Mesendoderm (in vitro differentiated cells): Measurements from ENCODE around the gene NID2. TPM values are rescaled to one million over a fixed set of nuclear protein-coding genes. Genes with fewer than 3 reads are reported as not detected.
A peak's percentile ranks its signal among the peaks of the same experiment; 100 is the strongest.

ENCODE experiments used
- DNase-seq: peaks from one replicate; pipeline ENCODE4 v3.0.0; 2013
- H2AK5ac ChIP-seq: 2 replicates; pipeline ENCODE4 v1.6.1; 2013; ENCODE audit warnings: low read length, inconsistent platforms
- H2BK120ac ChIP-seq: 2 replicates; pipeline ENCODE4 v1.6.1; 2013; ENCODE audit warnings: low read depth, mild to moderate bottlenecking, low read length, moderate library complexity, mixed read lengths
- H2BK15ac ChIP-seq: replicated peaks from 2 replicates; pipeline ENCODE4 v1.6.1; 2013; ENCODE audit warnings: low read depth, mild to moderate bottlenecking, moderate library complexity
- H2BK5ac ChIP-seq: 2 replicates; pipeline ENCODE4 v1.6.1; 2013; ENCODE audit warnings: low read length, inconsistent platforms
- H3K18ac ChIP-seq: 2 replicates; pipeline ENCODE4 v1.6.1; 2013; ENCODE audit warnings: mild to moderate bottlenecking, low read length, mixed read lengths
- H3K23ac ChIP-seq: one replicate; pipeline ENCODE4 v1.6.1; 2013; ENCODE audit warnings: low read length
- H3K27ac ChIP-seq: 2 replicates; pipeline ENCODE4 v1.5.1; 2013; ENCODE audit warnings: low read depth, mild to moderate bottlenecking, inconsistent platforms, low read length, moderate library complexity
- H3K27me3 ChIP-seq: 2 replicates; pipeline ENCODE4 v1.6.1; 2013; ENCODE audit warnings: low read length, control low read depth, mild to moderate bottlenecking, inconsistent platforms; ENCODE audit not compliant: insufficient read depth, poor library complexity
- H3K36me3 ChIP-seq: 2 replicates; pipeline ENCODE4 v1.6.1; 2013; ENCODE audit warnings: low read length, inconsistent platforms; ENCODE audit not compliant: control insufficient read depth, insufficient read depth
- H3K4ac ChIP-seq: one replicate; pipeline ENCODE4 v1.6.1; 2013; ENCODE audit warnings: low read depth, mild to moderate bottlenecking, low read length, moderate library complexity
- H3K4me1 ChIP-seq: 2 replicates; pipeline ENCODE4 v1.6.1; 2013; ENCODE audit warnings: low read depth, low read length, inconsistent platforms; ENCODE audit not compliant: control insufficient read depth
- H3K4me2 ChIP-seq: 2 replicates; pipeline ENCODE4 v1.6.1; 2013; ENCODE audit warnings: low read length
- H3K4me3 ChIP-seq: 2 replicates; pipeline ENCODE4 v1.5.1; 2013; ENCODE audit warnings: mild to moderate bottlenecking, low read length
- H3K56ac ChIP-seq: one replicate; pipeline ENCODE4 v1.6.1; 2013; ENCODE audit warnings: low read length
- H3K79me1 ChIP-seq: 2 replicates; pipeline ENCODE4 v1.6.1; 2013; ENCODE audit warnings: low read length, inconsistent platforms
- H3K79me2 ChIP-seq: 2 replicates; pipeline ENCODE4 v1.6.1; 2013; ENCODE audit warnings: mild to moderate bottlenecking, low read length; ENCODE audit not compliant: control insufficient read depth, insufficient read depth
- H3K9ac ChIP-seq: 2 replicates; pipeline ENCODE4 v1.6.1; 2013; ENCODE audit warnings: low read length, inconsistent platforms
- H4K5ac ChIP-seq: one replicate; pipeline ENCODE4 v1.6.1; 2013; ENCODE audit warnings: low read length
- H4K8ac ChIP-seq: one replicate; pipeline ENCODE4 v1.6.1; 2013; ENCODE audit warnings: low read depth, mild to moderate bottlenecking, control low read depth, low read length, moderate library complexity
- WGBS: extraction: QIAGEN DNeasy Blood & Tissue Kit; methylation state at CpG from one replicate; pipeline ENCODE4 v1.1.7; 2013; ENCODE audit warnings: low lambda C conversion rate, missing lambda C conversion rate; ENCODE audit not compliant: insufficient coverage; ENCODE audit errors: extremely low coverage; 5-methylcytosine and 5-hydroxymethylcytosine counted together
- polyA plus RNA-seq, 2 experiments: library from polyadenylated mRNA; stranded (reverse); fragments of 200-250 nt; gene quantifications; one replicate each; pipeline ENCODE4 v1.2.3, GENCODE V29; 2013

Gene NID2
- 0.63 TPM for polyA plus RNA-seq (2013, experiment 1 of 2)
- polyA plus RNA-seq (2013, experiment 2 of 2): 0.69 TPM

GRCh38 chr14:52068615-52069306 lies at the start of gene NID2:
NID2 (minus strand) TSS chr14:52069059; CDS start chr14:52068994, 65 bp downstream.
- H2BK5ac ChIP-seq: no peak within 1 kb of the TSS
- peak within 1 kb of the TSS; percentile 66 for H3K23ac ChIP-seq
- H4K5ac ChIP-seq: no peak within 1 kb of the TSS
- H3K4me3 ChIP-seq: peak within 1 kb of the TSS; percentile 68
- H3K9ac ChIP-seq: peak within 1 kb of the TSS; percentile 70
- H3K4me1 ChIP-seq: no peaks in the 10 kb centered on the region
- H2BK15ac ChIP-seq: no peak within 1 kb of the TSS
- peaks cover 18% of the 10 kb centered on the region for H3K27me3 ChIP-seq
- WGBS: no CpG with 5 or more reads among the region's 57 CpGs
- no peaks in the 10 kb centered on the region for H3K79me1 ChIP-seq
- no peak within 1 kb of the TSS for H4K8ac ChIP-seq
- H3K56ac ChIP-seq: peak within 1 kb of the TSS; percentile 88
- no peak within 1 kb of the TSS for H2BK120ac ChIP-seq
- no peaks in the 10 kb centered on the region for H3K79me2 ChIP-seq
- no peak within 1 kb of the TSS for H2AK5ac ChIP-seq
- no peak within 1 kb of the TSS for H3K27ac ChIP-seq
- peak; percentile 91 for DNase-seq
- H3K4ac ChIP-seq: no peak within 1 kb of the TSS
- peak within 1 kb of the TSS; percentile 100 for H3K4me2 ChIP-seq
- no peaks in the 10 kb centered on the region for H3K36me3 ChIP-seq
- H3K18ac ChIP-seq: no peak within 1 kb of the TSS

GRCh38 chr14:52117111-52117832 lies 48.4 kb upstream of the NID2 start:
- Histone ChIP-seq H3K79me1 (no peaks in the 10 kb centered on the region), H4K8ac (no peak overlapping the region), H3K4me2 (no peak overlapping the region), H3K18ac (no peak overlapping the region), H2BK15ac (no peak overlapping the region), H2BK120ac (no peak overlapping the region), H3K4ac (no peak overlapping the region), H3K56ac (no peak overlapping the region), H2AK5ac (no peak overlapping the region), H3K27ac (no peak overlapping the region), H3K9ac (no peak overlapping the region), H4K5ac (no peak overlapping the region), H3K23ac (no peak overlapping the region), H2BK5ac (no peak overlapping the region), H3K4me1 (no peaks in the 10 kb centered on the region), H3K4me3 (no peak overlapping the region), H3K79me2 (no peaks in the 10 kb centered on the region), H3K27me3 (no peaks in the 10 kb centered on the region), H3K36me3 (no peaks in the 10 kb centered on the region)
- no CpG with 5 or more reads among the region's 14 CpGs for WGBS
- DNase-seq: no peak

- Histone ChIP-seq H2BK15ac (no peak overlapping the region), H3K23ac (no peak overlapping the region), H3K56ac (no peak overlapping the region), H2BK120ac (no peak overlapping the region), H3K9ac (no peak overlapping the region), H2AK5ac (no peak overlapping the region), H3K27me3 (no peaks in the 10 kb centered on the region), H4K5ac (no peak overlapping the region), H3K4me2 (no peak overlapping the region), H2BK5ac (no peak overlapping the region), H3K4ac (no peak overlapping the region), H3K27ac (no peak overlapping the region), H3K36me3 (no peaks in the 10 kb centered on the region), H3K79me1 (no peaks in the 10 kb centered on the region), H3K18ac (no peak overlapping the region), H4K8ac (no peak overlapping the region), H3K4me1 (no peaks in the 10 kb centered on the region), H3K79me2 (no peaks in the 10 kb centered on the region), H3K4me3 (no peak overlapping the region)
- DNase-seq: no peak
These were observed 46.4 kb upstream of the NID2 start for GRCh38 chr14:52115286-52115685.

DNA sequence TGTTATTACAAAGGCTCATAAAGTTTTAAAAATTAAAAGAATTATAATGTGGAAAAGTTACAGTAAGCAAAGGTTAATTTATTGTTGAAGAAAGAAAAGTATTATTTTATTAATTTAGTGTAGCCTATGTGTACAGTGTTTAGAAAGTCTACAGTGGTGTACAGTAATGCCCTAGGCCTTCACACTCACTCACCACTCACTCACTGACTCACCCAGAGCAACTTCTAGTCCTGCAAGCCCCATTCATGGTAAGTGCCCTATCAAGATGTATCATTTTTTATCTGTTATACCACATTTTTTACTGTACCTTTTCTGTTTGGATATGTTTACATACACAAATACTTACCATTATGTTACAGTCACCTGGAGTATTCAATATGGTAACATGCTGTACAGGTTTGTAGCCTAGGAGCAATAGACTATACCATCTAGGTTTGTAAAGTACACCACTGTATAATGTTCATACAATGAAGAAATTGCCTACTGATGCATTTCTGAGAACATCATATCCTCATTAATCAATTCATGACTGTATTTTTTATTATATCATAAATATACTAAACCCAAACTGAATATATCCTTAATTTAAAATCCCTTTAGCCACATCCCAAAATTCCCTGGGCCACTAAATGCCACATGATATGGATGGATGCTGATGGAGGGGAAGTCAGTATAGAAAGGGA lies 43.6 kb upstream of the NID2 start:
- Histone ChIP-seq H4K8ac (no peak overlapping the region), H3K18ac (no peak overlapping the region), H3K27ac (no peak overlapping the region), H3K4ac (no peak overlapping the region), H2BK15ac (no peak overlapping the region), H3K79me1 (no peaks in the 10 kb centered on the region), H2BK5ac (no peak overlapping the region), H3K23ac (no peak overlapping the region), H3K36me3 (no peaks in the 10 kb centered on the region), H3K27me3 (no peaks in the 10 kb centered on the region), H3K9ac (no peak overlapping the region), H3K4me3 (no peak overlapping the region), H3K4me2 (no peak overlapping the region), H3K79me2 (no peaks in the 10 kb centered on the region), H3K56ac (no peak overlapping the region), H3K4me1 (no peaks in the 10 kb centered on the region), H2AK5ac (no peak overlapping the region), H2BK120ac (no peak overlapping the region), H4K5ac (no peak overlapping the region)
- no peak for DNase-seq

- Histone ChIP-seq H3K4me3 (no peak overlapping the region), H3K4ac (no peak overlapping the region), H3K4me1 (no peaks in the 10 kb centered on the region), H3K27me3 (no peaks in the 10 kb centered on the region), H3K79me1 (no peaks in the 10 kb centered on the region), H3K56ac (no peak overlapping the region), H2BK120ac (no peak overlapping the region), H2BK15ac (no peak overlapping the region), H3K18ac (no peak overlapping the region), H4K8ac (no peak overlapping the region), H3K9ac (no peak overlapping the region), H4K5ac (no peak overlapping the region), H3K23ac (no peak overlapping the region), H3K79me2 (no peaks in the 10 kb centered on the region), H2AK5ac (no peak overlapping the region), H2BK5ac (no peak overlapping the region), H3K27ac (no peak overlapping the region), H3K36me3 (no peaks in the 10 kb centered on the region), H3K4me2 (no peak overlapping the region)
- WGBS: no CpG with 5 or more reads among the region's 4 CpGs
- DNase-seq: no peak
These were observed 42.7 kb upstream of the NID2 start for GRCh38 chr14:52111583-52111982.
